ENCODE results near the gene GLP1R. TPM values are rescaled to one million over a fixed set of nuclear protein-coding genes. Genes with fewer than 3 reads are reported as not detected.

GLP1R gene
- total RNA-seq, 1 experiment from 2014 or later = not detected

DNA sequence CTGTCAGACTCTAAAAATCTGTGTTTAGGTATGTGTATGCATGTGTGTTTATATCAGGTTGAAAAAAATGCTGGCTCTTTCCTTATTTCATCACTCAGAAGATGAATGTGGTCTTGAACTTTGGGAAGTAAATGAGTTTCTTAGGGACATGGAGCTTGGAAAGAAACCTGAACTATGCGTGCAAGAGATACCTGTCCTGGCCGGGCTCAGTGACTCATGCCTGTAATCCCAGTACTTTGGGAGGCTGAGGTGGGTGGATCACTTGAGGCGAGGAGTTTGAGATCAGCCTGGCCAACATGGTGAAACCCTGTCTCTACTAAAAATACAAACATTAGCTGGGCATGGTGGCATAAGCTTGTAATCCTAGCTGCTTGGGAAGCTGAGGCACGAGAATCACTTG lies 4.4 kb upstream of the GLP1R start:
- no peak for DNase-seq (ENCODE audit: low spot score)

DNA sequence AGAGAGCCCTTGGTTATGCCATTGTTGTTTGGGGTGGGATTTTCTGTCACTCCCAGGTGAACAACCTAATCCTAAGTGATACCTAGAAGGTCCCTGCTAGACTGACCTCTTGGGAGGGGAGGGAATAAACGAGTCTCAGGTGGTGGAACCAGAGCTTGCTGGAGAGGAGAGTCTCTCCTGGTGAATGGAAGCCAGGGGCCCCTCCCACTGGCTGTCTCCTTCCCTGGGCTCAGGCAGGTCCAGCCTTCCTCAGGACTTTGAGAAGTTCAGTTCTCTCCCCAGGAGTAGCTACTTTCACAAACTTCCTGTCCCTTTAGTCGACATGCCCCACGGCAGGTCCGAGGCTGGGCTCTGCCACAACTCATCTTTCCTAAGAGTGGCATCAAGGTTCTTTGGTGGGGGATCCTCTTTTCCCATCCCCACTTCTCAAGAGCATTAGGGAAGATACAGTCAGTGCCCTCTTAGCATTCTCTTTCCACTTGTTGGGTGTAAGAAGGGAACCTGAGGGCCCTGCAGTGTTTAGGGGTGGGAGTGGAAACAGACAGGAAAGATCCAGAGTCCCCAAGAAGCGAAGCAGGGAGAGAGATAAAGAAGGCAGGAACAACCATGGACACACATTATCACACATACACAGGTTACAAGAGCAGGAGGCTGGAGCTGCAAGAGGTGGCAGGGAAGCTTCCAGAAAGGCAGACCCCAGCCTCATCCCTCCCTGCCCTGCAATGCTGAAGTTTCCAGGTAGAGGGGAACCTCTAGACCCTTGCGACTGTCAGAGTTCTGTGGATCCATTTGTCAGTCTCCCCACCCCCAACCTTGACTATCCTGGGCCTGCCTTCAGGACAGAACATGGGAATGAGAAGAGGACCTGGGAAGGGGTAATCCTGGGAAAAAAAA lies 900 bp upstream of the GLP1R start:
- no peak for DNase-seq (ENCODE audit: low spot score)

DNA sequence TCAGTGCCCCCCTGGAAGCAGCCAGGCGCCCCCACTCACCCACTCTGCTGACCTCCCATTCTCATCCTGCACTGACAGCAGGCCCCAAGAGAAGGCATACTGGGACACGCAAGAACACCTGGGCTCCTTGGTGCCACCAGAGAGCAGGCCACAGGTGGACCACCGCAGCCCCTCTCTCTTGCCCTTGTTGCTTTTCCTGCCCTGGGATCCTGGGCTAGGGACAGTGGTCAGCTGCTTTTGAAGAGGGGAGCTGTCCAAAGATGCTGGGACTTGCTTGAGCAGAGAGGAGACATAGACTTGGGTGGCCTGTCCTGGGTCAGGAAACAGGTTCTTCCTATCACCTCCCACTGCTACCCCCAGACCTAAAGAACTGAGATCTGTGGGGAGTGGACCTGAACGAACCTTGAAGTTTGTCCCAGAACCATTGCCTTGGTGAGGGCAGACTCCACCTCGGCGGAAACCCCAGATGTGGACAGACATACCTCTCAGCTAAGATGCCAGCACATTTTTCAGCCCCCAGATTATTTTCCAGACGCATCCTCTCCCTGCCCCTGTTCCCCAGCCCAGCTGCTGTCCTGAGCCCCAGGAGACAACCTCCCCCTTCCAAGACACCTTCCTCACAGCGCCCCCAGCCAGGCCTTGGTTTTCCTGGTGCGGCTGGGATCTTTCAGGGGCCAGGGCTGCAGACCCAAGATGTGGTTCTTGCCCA lies 1.1 kb downstream of the GLP1R start:
- DNase-seq (ENCODE audit: low spot score) = no peak

DNA sequence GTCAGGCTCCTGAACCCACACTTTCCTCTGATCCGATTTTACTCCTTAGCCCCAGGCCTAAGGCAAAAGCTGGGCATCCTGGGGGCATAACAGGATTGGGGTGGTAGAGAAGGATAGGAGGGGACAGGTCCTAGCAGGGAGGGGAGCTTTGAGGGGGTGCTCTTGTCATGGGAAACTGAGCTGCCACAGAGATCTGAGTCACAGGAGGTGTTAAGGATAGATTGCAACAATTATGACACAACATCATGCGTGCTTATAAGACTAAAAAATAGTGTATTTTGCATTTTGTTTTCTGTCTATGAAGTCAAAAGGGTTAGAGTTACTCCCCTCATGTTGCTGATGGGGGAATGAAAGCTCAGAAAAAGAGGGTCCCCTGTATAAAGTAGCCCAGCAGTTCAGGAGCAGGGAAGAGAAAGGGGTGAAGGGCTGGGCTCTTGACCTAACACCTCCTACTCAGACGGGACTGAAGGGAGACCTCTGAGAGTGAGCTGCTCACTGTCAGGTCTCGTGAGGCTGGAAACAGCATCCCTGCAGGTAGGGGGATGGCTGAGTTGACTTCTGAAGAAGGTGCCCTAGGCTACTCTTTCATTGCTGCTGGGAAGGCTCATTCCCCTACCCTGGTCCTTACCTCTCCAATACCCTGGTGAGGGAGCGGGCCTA lies 2.0 kb downstream of the GLP1R start:
- DNase-seq (ENCODE audit: low spot score) = no peak

DNA sequence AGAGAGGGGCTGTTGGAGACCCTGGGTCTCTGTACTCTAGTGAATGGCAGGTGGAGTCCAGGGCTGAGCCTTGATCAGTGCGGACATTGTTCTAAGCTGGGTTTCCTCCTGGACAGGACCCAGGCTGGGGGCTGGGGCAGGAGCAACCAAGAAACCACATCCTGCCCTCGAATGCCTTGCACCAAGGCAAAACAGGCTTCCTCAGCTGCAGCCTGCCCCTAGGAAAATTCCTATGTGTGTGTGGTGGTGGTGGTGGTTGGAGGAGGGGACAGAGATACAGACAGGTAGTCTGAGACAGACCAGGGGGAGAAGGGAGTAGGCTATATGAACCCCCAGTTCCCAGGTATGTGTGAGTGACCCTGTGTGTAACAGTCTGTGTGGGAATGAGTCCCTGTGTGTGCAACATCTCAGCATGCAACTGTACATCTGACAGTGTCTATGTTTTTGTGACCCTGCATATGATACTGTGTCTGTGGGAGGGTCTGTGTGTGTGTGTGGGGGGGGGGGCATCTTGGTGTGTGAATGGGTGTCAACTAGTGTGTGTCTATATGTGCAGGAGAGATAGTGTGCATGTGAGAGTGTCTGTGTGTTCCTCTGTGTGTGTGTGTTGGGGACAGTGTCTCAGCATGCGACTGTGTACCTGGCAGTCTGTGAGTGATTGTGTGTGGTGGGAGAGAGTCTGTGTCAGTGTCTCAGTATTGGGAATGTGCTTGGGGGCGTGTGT lies 3.0 kb downstream of the GLP1R start:
- peak; percentile 68 for DNase-seq (ENCODE audit: low spot score)

DNA sequence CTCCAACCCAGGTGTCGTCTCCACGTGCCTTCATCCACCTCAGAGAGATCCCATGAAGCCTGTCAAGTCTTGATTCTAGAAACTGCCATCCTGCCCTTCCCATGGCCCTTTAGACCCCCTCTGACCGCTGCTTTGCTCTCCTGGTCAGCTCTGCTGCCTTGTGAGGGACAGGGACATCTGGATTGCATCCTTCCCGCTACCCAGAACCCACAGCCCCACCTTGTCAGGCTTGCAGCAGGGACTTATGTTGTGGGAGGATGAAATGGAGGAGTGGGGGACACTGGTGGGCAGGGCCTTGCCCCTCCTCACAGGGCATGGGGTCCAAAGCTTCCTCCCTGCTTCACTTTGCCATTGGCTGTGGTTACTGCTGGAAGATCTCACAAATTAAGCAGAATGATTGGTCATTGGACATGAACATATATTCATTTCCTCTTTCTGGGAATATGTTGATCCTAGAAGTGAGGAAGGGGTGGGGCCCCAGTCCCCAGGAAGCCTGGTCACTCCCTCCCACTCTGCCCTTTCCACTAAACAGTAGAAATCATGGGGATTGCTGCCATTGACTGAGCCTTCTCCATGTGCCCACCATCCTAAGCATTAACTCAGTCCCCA lies 4.5 kb downstream of the GLP1R start:
- no peak for DNase-seq (ENCODE audit: low spot score)

DNA sequence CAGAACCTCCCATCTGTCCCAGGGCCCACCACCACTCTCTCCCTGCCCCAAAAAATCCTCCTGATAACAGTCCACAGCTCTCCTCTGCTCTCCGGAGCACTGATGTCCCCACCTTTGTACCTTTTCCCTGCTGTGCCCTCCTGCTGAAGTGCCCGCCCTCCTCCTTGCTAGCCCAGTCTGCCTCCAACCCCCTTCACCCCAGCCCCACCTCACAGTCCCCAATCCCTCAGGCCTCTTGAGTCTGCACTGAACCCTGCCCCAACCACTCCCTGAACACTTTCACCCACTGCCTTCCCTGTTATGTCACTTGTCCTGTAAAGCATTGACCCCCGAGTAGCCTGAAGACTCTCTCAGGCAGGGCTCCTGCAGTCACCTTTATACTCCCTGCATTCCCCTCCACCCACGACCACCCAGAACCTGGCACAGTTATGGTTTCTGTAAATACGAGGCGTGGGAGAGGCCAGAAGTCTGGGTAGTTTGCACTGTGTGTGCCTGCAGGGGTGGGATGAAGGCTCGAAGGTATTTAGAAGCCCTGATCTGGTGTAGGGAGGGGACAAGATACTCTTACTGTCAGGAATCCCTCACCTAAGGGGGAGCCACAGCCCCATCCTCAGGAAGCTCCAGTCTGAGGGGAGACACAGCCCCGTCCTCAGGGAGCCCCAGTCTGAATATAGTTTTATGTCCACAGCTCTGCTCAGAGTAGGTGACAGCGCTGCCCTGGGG lies 5.4 kb downstream of the GLP1R start:
- no peak for DNase-seq (ENCODE audit: low spot score)

DNA sequence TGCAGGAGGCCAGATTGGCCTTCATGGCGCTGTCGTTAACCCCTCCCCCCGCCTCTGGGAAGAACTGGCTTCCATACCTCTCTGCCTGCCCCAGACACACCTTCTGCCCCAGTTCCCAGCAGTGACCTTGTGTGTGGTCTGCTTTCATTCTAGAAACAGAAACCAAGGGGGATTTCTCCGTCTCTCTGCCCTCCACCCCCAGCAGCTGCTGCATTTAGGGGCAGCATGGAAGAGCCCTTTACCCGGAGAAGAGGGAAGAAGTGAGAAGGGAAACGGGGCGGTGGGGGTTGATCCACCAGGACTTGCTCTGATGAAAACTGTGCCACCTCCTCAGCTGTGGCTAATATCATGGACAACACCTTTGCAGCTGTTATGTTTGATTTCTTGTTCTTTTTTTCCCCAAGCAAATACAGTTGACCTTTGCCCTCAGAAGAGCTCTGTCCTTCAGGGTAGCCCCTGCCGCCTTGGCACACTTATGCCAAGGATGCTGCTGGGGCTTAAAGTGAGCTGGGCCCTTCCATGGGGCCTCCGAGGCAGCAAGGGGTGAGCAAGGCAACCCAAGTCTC lies 6.1 kb downstream of the GLP1R start:
- no peak for DNase-seq (ENCODE audit: low spot score)

DNA sequence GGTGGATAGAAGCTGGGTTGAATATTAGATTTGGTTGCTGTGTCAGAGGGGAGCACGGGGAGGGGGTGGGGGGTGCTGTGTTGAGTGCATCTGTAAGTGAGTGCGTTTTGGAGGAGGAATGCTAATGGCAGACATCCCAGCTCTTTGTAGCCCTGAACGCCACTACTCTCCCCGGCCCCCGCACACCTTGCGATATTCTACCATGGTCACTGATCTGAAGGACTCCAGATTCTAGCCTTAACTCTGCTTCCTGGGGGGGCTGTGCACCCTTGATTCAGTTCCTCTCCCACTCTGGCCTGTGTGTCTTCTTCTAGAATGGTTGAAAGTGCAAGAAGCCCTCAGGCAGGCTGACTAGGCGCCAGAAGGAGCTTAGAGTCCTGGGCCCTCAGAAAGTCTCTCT lies 7.1 kb downstream of the GLP1R start:
- DNase-seq (ENCODE audit: low spot score) = no peak

DNA sequence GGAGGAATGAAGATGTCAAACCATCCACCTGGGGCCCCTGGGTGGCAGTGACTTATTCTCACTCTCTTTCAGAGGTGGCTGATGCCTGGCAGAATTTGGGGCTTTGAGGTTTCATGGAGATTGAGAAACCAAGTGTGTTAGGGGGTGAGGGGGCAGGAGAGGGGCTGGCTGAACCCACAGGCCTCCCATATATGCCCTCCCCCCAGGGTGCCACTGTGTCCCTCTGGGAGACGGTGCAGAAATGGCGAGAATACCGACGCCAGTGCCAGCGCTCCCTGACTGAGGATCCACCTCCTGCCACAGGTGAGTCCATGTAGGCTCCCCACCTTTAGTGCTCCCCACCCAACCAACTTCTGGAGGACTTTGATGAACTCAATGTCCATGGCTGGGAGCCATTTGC lies 7.6 kb downstream of the GLP1R start:
- DNase-seq (ENCODE audit: low spot score) = no peak

DNA sequence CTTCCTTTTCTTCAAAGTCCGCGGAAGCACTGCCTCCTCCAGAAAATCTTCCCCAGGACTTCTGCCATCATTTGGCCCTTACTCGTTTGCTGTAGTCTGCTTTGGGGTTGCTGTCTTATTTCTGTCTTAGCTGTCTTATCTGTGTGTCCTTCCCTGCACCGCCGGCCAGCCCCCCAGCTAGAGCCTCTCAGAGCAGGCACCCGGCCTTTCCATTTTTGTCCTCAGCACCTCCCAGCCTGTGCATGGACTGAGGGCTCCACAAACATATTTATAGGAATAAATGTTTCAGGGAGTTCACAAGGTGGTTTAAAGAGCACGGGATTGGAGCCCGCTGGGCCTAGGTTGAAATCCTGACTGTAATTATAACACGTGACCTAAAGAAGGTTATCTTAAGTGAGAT lies 8.1 kb downstream of the GLP1R start:
- DNase-seq (ENCODE audit: low spot score) = no peak

DNA sequence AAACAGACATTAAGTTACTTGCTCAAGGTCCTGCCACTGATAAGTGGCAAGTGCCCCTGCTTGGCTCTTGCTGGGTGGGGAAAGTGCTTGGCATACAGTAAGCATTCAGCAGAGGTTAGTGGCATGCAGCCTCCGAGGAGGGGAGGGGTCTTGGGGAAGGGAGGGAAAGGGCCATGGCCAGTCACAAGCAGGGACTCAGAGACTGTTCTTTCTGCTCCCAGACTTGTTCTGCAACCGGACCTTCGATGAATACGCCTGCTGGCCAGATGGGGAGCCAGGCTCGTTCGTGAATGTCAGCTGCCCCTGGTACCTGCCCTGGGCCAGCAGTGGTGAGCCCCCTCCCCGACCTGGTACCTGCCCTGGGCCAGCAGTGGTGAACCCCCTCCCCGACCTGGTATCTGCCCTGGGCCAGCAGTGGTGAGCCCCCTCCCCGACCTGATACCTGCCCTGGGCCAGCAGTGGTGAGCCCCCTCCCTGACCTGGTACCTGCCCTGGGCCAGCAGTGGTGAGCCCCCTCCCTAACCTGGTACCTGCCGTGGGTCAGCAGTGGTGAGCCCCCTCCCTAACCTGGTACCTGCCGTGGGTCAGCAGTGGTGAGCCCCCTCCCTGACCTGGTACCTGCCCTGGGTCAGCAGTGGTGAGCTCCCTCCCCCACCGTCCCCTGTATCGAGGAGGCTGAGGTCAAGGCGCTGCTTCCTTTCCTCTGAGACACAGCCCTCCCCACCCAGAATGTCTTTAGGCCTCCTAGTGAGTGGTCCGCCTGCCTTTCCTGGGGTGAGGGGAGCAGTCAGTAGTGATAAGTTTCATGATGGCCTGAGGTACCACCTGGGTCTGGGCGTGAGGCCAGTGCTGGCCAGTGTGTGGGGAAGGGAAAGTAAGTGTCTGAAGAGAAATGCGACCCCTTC lies 8.9 kb downstream of the GLP1R start:
- DNase-seq (ENCODE audit: low spot score) = no peak

DNA sequence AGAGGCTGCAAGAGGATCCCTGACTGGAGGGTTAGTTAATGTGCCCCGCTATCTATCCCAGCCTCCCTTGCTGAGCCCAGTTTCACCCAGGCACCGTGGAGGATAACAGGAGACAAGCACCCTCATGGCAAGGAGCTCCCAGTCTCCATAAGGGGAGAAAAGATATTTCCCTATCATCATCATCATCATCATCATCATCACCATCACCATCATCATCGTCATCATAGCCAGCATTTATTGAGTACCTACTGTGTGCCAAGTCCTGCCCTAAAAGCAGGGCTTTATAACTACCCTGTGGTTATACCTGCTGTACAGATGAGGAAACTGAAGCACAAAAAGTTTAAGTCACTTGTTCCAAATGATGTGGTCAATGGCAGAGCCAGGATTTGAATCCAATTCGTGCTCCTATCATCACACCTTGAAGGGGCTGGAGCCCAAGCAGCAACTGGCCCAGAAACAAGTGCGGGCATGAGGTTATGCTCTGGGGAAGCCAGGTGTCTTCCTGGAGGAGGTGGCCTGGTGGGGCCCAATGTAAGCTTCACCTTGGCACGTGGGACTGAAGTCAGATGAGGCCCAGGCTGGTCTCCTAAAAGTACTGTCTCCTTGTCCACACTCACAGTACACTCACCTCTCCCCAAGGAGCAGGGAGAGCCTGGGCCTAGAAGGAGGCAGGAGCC lies 10.0 kb downstream of the GLP1R start:
- DNase-seq (ENCODE audit: low spot score) = no peak

DNA sequence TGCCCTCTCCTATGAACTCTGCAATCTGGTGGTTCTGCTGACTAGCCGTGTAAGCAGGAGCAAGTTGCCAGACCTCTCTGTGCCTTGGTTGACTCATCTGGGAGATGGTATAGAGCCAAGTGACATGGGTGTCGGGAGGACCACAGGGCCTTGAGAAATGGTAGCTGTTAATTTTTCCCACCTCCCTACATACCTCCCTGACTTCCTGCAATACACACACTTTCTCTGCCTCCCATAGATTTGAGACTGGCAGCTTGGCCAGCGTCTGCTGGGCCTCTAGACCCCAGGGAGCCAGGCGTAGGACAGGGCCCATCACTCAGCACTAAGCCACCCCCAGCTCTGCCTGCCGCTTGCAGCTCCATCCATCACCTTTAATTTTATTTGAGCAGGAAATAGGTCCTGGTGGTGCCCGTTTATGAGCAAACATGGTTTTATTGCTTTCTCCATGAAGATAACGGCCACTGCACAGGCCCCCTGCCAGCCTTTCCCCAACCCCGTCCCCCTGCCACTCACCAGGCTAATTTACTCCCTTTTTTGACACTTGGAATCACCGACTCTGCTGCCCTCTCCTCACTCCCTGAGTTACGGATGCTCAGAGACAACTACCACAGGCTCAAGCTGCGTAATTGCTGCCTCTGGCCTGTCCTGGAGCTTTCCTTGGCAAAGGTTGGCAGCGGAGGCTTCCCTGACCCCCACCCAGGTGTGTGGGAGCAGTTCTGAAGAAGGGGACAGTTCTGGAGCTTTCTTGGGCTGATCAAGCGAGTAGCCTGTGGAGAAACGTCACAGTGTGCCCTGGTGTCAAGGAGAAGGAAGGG lies 11.1 kb downstream of the GLP1R start:
- DNase-seq (ENCODE audit: low spot score) = no peak

DNA sequence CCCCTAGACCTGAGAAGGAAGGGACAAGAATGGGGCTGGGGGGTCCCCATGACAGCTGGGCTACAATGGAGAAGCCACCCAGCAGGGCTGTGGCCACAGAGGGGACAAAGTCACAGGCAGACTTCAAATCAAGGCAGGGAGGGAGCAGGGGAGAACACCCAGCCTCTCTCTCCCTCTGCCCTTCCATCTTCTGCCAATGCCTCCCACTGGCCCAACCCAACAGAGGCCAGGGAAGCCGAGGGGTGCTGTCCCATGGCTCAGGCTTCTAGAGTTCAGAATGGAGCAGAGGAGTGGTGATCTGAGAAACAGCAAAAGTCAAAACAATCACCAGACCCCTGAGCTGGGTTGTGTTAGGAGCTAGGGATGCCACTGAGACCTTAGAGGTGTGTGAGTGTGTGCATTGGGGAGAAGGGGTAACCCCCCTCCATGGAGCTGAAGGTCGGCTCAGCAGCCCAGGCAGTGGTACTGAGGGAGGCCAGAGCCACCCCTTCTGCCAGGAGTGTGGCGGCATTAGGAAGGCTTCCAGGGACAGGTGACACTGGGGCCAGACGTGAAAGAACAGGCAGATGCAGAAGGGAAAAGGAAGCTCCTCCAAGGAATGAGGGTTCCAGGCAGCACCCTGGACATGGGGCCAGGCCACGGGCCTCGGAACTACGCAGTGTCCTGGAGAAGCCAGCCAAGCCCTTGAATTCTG lies 12.0 kb downstream of the GLP1R start:
- DNase-seq (ENCODE audit: low spot score) = no peak

DNA sequence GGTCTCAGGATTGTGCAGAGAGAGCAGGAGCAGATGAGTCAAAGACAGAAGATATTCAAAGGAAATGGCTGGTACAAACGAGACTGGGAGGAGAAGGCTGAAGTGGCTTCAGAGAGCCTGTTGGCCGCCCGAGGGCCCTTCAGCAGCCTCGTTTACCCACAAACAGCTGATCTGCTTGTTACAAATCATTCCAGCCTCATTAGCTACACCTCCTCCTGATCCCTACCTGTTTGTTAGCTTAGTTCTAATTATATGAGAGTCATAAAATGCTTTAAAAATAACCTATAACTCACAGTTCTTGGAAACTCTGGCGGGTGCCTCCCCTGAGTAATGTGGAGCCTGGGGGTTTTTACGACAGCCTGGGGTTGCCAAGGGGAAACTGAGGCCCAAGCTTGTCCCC lies 12.6 kb downstream of the GLP1R start:
- DNase-seq (ENCODE audit: low spot score) = no peak

DNA sequence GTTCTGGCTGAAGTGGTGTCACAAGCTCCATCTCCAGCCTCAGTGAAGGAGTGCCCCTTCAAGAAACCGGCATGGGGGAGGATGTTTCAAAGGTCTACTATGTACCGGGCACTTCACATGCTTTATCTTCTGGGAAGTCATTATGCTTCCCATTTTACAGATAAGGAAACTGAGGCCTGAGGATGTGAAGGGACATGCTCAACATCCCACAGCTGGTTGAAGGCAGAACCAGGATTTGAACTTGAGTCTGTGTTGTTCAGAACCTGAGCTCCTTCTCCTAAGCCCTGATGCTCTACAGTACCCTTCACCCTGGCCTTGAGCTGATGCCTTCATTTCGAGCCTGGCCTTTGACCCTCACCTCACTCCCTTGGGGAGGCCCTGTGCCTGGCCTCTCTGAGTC lies 13.0 kb downstream of the GLP1R start:
- DNase-seq (ENCODE audit: low spot score) = no peak
